HG02840 (cell line): Measurements from ENCODE around the gene BRSK1.

Source experiments
- ATAC-seq: cut with Tn5 transposase; IDR thresholded peaks from one replicate; pipeline ENCODE4 v1.9.1; 2021; ENCODE audit warnings: mild to moderate bottlenecking, moderate library complexity, moderate number of reproducible peaks; ENCODE audit not compliant: unreplicated experiment, low FRiP score

BRSK1 gene

GRCh38 chr19:55270172-55270942 is 13.4 kb upstream of the BRSK1 start:
- no peak for ATAC-seq

DNA sequence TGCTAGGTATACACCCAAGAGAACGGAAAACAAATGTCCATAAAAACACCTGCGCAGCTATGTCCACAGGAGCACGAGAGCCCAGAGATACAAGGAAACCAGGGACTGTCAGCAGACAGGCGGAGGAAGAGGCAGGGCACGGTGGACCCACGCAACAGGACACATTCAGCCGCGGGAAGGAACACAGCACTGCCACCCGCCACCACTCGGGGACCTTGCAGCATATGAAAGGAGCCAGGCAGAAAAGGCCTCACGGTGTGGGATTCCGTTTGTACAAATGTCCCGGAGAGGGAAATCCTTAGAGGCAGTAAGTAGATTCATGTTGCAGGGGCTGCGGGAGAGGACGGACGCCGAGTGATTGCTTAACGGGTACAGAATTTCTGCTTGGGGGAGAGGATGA is 11.7 kb upstream of the BRSK1 start:
- no peak for ATAC-seq

DNA sequence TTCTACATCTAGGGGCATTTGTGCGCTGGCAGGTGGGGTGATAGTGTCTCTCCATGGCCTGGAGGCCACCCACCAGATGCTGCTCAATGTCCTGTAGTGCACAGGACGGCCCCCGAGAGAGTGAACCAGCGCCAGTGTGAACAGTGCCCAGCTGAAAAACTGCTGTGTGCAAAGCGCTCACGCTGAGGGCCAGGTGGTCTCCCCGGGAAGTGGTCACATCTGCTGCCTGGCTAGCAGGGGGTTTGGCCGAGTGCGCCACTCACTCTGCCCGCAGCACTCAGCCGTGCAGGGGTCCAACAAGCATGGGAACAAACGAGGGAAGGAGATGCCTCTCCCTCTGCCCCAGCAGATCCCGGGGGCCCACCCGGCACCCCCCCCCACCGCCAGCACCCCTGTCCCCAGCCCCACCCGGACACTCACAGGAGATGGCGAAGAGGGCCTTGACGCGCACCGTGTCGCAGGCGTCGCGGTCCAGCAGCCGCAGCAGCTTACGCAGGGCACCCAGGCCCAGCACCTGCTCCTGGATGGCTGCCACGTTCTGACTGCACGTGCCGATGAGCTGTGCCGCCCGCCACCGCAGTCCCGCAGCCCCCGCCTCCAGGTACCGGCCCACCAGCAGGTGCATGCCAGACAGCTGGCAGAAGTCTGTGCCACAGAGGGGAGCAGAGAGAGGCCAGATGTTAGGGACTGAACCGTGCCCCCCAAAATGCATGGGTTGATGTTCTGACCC is 9.7 kb upstream of the BRSK1 start:
- no peak for ATAC-seq

- peak; percentile 39 for ATAC-seq
Observed at GRCh38 chr19:55275851-55276719, 7.7 kb upstream of the BRSK1 start.

- no peak for ATAC-seq
Observed at GRCh38 chr19:55276720-55277430, 6.9 kb upstream of the BRSK1 start.

DNA sequence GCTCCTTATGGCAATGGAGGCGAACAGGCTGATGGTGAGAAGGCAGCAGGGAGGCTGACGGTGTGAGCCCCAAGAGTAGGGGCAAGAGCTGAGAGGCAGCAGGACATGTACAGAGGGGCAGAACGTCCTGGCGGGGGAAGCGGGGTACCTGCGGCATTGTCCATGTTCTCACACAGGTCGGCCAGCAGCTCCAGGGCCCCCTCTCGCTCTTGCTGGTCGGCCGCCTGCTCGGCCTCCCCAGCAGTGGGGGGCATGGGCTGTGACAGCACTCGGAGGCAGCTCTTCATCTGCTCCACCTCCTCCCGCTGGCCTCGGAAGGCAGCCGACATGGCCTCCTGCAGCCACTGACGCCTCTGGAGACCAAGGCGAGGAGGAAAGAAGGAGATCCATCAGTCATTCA is 6.3 kb upstream of the BRSK1 start:
- ATAC-seq = no peak

- ATAC-seq = no peak
Observed at GRCh38 chr19:55278391-55279135, 5.2 kb upstream of the BRSK1 start.

DNA sequence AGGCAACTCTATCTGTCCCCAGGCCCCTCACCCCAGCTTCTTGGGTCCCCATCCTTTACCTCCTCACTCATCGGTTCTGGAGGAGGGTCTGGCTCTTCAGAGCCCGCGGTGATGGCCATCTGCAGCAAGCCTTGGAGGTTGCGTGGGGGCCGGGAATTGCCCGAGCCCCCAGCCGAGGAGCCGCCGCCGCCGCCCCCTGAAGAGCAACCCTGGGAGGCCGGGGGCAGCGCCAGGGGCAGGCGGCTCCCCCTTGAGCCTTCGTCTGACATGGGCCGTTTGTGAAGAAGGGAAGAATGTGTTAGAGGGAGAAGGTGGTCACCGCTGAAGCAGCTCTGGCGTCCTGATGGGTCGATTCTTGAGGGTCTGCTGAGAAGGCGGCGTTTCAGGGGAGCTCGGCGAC is 4.5 kb upstream of the BRSK1 start:
- ATAC-seq = no peak

- ATAC-seq = peak; percentile 69
Observed at GRCh38 chr19:55279770-55280643, 3.8 kb upstream of the BRSK1 start, which contains the start of gene HSPBP1. HSPBP1 (minus strand) TSS chr19:55280110; CDS start chr19:55279608, 502 bp downstream.

DNA sequence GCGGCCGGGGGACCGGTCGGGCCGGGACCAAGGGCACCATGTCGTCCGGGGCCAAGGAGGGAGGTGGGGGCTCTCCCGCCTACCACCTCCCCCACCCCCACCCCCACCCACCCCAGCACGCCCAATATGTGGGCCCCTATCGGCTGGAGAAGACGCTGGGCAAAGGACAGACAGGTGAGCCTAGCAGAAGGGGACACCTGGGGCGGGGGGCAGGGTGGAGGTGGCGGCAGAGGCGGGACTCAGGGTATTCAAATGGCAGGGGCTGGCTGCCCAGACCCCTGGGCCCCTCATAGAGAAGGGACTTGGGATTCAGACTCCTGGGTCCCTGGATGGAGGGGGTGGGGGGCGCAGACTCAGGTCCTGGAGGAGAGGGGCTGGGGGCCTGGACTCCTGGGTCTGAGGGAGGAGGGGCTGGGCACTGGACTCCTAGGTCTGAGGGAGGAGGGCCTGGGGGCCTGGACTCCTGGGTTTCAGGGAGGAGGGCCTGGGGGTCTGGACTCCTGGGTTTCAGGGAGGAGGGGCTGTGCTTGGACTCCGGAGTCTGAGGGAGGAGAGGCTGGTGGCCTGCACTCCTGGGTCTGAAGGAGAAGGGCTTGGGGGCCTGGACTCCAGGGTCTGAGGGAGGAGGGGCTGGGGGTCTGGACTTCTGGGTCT is 735 bp downstream of the BRSK1 start:
- no peak for ATAC-seq

DNA sequence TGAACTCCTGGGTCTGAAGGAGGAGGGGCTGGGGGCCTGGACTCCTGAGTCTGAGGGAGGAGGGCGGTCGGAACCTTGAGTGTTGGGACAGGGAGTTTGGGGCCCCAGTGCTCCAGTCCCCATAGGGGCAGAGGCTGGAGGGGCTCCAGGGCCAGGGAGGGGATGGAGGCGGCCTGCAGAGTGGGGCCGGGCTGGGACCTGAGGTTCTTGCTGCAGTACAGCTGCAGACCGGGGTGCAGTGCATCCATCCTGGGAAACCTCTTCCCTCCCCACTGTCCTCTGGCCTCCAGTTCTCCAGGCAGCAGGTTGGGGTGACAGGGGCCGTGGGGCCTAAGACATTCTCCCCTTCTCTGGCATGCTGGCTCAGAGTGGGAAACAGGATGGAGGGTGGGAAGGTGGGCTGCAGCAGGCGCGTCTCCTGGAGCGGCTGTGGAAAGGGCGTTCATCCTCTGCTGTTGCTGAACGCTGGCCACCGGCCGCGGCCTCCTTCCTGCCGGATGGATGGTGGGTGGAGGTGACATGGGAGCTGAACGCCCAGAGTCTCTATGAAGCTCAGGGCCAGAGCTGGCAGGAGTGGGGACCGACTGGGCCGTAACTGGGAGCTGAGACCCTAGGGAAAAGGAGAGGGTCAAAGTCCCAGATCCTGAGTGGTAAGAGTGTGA is 1.6 kb downstream of the BRSK1 start:
- no peak for ATAC-seq

GRCh38 chr19:55287361-55288079 is 3.7 kb downstream of the BRSK1 start:
- ATAC-seq = no peak

DNA sequence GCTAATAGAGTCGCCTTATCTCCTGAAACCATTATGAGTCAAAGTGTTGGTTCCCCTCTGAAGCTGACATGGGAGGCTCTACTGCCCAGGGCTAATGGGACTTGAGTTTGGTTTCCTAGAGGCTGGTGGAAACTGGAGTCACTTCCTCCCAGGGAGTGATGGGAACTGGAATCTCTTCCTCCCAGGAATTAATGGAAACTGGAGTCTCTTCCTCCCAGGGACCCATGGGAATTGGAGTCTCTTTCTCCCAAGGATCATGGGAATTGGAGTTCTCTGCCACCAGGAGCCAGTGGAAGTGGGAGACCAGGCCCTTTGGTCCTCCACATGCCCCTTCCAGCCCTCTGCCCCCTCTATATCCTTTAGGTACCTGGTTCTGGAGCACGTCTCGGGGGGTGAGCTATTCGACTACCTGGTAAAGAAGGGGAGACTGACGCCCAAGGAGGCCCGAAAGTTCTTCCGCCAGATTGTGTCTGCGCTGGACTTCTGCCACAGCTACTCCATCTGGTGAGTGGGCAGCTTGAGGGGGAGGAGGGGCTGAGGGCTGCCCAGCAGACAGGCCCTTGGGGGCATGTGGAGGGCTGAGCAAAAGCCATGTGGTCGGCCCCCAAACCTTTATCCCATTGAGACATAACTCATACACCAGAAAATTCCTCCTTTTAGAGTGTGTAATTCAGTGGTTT is 5.5 kb downstream of the BRSK1 start:
- no peak for ATAC-seq

- ATAC-seq = no peak
Observed at GRCh38 chr19:55297267-55297666, 13.5 kb downstream of the BRSK1 start.

DNA sequence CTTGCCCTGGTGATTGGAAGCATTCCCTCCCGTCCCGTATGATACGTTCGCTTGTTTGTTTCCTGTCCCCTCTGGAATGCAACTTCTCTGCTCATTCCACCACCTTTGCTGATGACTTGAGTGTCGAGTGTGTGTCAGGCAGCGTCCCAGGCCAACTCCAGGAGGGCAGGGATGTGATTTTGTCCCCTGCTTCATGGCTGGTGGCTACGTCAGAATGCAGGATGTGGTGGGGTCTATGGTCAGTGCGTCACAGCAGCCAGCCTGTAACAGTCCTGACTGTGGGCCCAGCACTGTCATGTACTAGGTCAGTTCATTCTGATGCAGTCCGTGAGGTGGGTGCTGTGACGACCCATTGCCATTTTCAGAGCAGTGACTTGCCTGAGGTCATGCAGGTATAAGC is 16.2 kb downstream of the BRSK1 start:
- no peak for ATAC-seq

GRCh38 chr19:55300886-55301458 is 17.2 kb downstream of the BRSK1 start:
- no peak for ATAC-seq
